G401 (cell line): ENCODE results near the gene GSTP1. TPM values are rescaled to one million over a fixed set of nuclear protein-coding genes. Genes with fewer than 3 reads are reported as not detected.
"Not testable (repeated sequence)": the region's sequence is repeated elsewhere in the genome, so short reads cannot be mapped to it uniquely, and the experiment has no call there.

ENCODE experiments used
- DNase-seq: peaks from one replicate; pipeline ENCODE4 v3.0.0-alpha.2; 2015; ENCODE audit warnings: low spot score
- in situ Hi-C: cut with HindIII; loops from 2 replicates; pipeline ENCODE4 v1.10.0; 2016; ENCODE audit warnings: low sequenced_read_pairs, mixed read lengths
- total RNA-seq: library from RNA; depleted of rRNA; stranded (reverse); fragments of >200 nt; shearing (Covaris generic); gene quantifications from 2 replicates; pipeline ENCODE4 v1.2.3, GENCODE V29; 2014

Gene GSTP1
- total RNA-seq, 1 experiment from 2014 or later = 1,075 TPM

GRCh38 chr11:67561971-67562619, 21.5 kb upstream of the GSTP1 start:
- in situ Hi-C loops = no loop called here
- no peak for DNase-seq

- in situ Hi-C loops = no loop called here
- DNase-seq = no peak
Observed at GRCh38 chr11:67562963-67563704, 20.5 kb upstream of the GSTP1 start.

DNA sequence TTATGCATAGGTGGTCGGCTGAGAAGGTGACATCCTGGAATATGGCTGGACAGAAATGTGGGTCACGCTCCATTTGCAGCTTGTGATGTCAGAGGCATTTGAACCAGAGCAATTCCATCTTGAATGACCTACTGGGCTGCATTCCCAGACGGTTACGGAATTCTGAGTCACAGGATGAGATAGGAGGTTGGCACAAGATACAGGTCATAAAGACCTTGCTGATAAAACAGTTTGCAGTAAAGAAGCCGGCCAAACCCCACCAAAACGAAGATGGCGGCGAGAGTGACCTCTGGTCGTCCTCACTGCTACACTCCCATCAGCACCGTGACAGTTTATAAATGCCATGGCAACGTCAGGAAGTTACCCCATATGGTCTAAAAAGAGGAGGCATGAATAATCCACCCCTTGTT, 19.9 kb upstream of the GSTP1 start:
- peak; percentile 50 for DNase-seq

DNA sequence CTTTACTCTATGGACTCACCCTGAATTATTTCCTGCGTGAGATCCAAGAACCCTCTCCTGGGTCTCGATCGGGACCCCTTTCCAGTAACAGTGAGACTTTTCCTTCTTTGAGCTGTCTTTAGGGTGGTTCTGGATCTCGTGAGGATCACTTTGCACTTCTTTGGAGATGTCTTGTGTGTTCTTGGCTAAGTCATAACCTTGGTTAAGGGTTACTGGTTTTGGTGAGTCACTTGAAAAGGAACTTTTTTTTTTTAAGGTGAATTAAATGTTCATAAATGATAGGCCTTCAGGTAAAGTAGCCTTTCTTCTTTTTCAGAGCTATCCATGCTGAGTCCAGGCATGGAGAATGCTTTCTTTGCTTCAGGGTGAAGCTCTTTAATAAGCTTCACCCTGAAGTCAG, 19.4 kb upstream of the GSTP1 start:
- in situ Hi-C loops = no loop called here
- no peak for DNase-seq

More for the DNA sequence above, 19.9 kb upstream of the GSTP1 start:
- in situ Hi-C loops = not testable (repeated sequence)

GRCh38 chr11:67571443-67571842, 12.2 kb upstream of the GSTP1 start:
- in situ Hi-C loops = no loop called here
- no peak for DNase-seq

DNA sequence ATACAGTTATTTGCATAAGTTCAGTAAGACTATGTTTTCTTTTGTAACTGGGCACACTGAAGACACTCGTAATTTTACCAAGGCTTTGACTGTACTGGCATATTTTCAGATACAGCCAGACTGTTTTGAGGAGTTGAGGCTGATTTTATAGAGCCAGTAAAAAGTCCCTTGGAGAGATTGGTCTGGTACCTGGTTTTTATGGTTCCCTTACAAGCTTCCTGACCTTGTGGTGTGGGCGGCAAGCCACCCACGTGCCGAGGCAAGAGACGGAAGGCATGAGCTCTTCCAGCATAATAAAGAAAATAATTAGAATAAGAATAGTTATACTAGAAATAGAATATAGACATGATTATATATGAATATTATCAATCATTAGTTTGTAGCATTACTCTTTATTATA, 11.3 kb upstream of the GSTP1 start:
- DNase-seq = no peak
- in situ Hi-C loops = no loop called here

GRCh38 chr11:67572747-67573419, 10.7 kb upstream of the GSTP1 start:
- peak; percentile 73 for DNase-seq
- in situ Hi-C loops = no loop called here

DNA sequence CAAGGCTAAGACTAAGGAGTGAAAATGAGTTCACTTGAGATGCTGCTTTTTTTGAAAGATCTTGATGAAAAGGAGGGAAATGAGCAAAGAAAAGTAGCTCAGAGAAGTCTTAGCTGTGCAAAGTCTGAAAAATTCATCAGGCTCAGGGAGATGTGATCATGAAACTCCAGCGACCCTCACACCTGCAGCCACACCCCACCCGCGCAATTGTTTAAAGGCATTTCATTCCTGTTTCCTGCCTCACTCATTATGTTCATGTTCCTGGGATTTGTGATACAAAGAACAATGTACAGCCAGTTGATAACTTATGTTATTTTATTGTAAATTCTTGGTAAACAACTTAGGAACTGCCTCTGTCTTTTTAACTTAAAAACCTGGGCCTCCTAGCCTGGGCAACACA, 8.7 kb upstream of the GSTP1 start:
- DNase-seq = no peak

DNA sequence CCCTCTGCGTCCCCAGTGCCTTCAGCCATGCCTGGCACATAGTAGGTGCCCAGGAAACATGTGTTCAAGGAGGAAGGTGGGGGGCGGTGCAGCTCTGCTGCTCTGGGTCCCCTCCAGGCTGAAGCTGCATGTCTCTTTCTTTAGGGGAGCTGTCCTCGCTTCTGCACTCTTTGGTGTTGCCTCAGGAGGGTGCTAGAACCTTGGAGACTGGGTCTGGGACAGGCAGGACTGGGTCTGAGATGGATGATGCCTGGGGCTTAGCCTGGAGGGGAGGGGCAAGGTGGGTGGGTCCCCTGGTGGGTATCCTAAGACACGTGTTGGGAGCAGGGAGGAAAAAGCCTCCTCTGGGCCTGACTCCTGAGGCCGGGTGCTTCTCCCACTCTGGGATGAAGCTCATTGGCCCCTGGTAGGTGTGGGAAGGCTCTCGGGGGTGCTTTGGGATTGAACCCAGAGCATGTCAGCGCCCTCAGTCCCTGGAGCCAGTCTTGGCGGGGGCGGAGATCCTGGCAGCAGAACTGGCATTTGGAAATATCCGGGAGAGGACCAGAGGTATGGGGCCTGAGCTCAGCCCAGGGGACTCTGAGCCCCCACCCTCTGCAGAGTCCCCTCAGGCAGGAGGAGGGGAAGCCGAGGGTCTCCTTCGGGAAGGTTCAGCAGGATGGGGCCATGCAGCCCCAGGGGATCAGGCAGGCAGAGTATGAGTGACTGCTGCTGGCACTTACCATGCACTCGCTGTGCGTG, 6.7 kb upstream of the GSTP1 start:
- DNase-seq = no peak
- in situ Hi-C loops = no loop called here

More for the DNA sequence above, 8.7 kb upstream of the GSTP1 start:
- in situ Hi-C loops = no loop called here

GRCh38 chr11:67577951-67578350, 5.7 kb upstream of the GSTP1 start:
- in situ Hi-C loops = no loop called here
- DNase-seq = no peak

DNA sequence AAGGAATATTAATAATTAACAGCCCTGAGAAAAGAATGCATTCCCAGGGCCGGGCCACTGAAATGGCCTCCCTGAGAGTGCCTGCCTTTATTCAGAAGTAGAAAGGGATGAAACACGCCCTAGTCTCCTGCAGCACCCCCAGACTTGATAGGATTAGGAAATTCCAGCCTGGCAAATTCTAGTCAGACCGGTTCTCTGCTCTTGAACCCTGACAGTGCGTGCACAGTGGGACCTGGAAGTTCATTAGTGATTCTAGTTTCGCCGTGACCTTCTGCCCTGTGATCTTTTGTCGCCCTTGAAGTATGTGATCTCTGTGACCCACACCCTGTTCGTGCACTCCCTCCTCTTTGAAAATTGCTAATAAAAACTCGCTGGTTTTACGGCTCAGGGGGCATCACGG, 2.1 kb upstream of the GSTP1 start:
- no peak for DNase-seq
- in situ Hi-C loops = no loop called here

DNA sequence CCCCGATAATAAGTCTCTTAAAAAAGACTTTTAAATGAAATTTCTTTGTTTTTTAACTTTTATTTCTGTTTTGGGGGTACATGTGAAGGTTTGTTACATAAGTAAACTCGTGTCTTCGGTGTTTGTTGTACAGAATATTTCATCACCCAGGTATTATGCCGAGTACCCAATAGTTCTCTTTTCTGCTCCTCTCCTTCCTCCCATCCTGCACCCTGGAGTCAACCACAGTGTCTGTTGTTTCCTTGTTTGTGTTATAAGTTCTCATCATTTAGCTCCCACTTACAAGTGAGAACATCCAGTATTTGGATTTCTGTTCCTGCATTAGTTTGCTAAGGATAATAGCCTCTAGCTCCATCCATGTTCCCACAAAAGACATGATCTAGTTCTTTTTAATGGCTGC, 1.6 kb upstream of the GSTP1 start:
- DNase-seq = no peak
- in situ Hi-C loops = no loop called here

DNA sequence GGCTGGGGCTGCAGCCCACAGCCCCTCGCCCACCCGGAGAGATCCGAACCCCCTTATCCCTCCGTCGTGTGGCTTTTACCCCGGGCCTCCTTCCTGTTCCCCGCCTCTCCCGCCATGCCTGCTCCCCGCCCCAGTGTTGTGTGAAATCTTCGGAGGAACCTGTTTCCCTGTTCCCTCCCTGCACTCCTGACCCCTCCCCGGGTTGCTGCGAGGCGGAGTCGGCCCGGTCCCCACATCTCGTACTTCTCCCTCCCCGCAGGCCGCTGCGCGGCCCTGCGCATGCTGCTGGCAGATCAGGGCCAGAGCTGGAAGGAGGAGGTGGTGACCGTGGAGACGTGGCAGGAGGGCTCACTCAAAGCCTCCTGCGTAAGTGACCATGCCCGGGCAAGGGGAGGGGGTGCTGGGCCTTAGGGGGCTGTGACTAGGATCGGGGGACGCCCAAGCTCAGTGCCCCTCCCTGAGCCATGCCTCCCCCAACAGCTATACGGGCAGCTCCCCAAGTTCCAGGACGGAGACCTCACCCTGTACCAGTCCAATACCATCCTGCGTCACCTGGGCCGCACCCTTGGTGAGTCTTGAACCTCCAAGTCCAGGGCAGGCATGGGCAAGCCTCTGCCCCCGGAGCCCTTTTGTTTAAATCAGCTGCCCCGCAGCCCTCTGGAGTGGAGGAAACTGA, 731 bp downstream of the GSTP1 start:
- DNase-seq = peak; percentile 70
- in situ Hi-C loops = no loop called here

- in situ Hi-C loops = no loop called here
- no peak for DNase-seq
Observed at GRCh38 chr11:67584881-67585873, 1.6 kb downstream of the GSTP1 start.

GRCh38 chr11:67585911-67586310, 2.3 kb downstream of the GSTP1 start:
- no peak for DNase-seq
- in situ Hi-C loops = no loop called here

DNA sequence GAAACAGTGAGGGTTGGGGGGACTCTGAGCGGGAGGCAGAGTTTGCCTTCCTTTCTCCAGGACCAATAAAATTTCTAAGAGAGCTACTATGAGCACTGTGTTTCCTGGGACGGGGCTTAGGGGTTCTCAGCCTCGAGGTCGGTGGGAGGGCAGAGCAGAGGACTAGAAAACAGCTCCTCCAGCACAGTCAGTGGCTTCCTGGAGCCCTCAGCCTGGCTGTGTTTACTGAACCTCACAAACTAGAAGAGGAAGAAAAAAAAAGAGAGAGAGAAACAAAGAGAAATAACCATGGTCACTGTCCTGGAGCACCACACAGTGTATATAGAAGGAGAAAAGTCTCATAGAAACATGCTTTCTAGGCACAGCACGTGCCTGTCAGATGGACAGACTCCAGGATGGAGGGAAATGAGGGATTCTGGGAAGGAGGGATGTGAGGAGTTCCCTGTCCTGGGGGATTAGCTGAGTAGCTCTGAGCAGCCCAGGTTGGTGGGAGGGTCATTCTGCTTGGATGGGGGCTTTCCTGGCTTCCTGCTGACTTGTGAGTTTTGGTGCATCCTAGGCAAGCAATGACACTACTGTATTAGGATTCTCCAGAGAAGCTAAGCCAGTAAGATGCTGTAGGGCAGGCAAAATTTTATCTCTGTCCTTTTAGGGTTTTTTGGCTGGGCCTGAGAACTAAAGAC, 3.1 kb downstream of the GSTP1 start:
- no peak for DNase-seq
- in situ Hi-C loops = no loop called here

GRCh38 chr11:67588136-67588503, 4.5 kb downstream of the GSTP1 start:
- in situ Hi-C loops = no loop called here
- no peak for DNase-seq
